Measurements from ENCODE around the gene TNS3. TPM values are rescaled to one million over a fixed set of nuclear protein-coding genes. Genes with fewer than 3 reads are reported as not detected.

Gene TNS3
- total and polyA plus RNA-seq, 10 donors, result 17.7 to 247 (median 147) TPM

DNA sequence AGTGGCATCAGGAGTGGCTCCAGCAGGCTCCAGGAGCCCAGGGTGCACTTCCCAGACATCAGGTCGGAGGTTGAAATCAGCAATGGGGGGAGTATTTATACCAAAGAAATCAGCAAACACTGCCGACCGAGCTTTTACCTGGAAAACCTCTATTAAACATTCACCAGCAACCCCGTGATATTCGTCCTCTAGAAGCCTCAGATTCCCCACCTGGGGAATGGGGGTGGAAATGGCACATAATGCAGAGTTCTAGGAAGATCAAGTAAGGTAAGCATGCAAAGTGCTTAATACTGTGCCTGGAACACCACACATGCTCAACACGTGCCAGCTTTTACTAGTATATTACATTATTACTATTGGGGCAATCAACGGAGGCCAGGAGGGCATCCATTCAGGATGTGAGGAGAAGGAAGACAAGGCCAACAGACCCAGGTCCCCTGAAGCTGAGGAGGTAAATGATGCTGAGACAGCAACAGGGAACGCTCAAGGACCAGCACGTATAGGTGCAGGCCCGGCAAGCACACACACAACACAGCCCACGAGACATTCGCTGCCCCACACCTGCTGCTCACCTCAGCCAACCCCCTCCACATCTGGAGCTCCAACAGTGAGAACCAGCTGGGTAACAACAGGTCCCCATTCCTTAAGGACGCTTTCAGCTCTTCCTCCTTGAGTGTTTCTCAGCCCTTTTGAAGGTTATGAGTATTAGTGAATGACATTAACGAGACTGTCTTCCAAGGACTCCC is 125.5 kb downstream of the TNS3 start:
- H3K36me3 ChIP-seq, result peaks cover 0 to 7% (median 0%) of the 10 kb centered on the region in 6 donors
- H3K4me3 ChIP-seq, result no peak overlapping the region
- no peak for TF ChIP-seq POLR2A (IDR thresholded peaks at IDR 0.05)
- no peak for TF ChIP-seq POLR2AphosphoS5 (IDR thresholded peaks at IDR 0.05)
- TF ChIP-seq, protein P1, sequence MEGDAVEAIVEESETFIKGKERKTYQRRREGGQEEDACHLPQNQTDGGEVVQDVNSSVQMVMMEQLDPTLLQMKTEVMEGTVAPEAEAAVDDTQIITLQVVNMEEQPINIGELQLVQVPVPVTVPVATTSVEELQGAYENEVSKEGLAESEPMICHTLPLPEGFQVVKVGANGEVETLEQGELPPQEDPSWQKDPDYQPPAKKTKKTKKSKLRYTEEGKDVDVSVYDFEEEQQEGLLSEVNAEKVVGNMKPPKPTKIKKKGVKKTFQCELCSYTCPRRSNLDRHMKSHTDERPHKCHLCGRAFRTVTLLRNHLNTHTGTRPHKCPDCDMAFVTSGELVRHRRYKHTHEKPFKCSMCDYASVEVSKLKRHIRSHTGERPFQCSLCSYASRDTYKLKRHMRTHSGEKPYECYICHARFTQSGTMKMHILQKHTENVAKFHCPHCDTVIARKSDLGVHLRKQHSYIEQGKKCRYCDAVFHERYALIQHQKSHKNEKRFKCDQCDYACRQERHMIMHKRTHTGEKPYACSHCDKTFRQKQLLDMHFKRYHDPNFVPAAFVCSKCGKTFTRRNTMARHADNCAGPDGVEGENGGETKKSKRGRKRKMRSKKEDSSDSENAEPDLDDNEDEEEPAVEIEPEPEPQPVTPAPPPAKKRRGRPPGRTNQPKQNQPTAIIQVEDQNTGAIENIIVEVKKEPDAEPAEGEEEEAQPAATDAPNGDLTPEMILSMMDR (IDR thresholded peaks at IDR 0.05 in 8 of 11, conservative IDR thresholded peaks at IDR 0.05 in 3 of 11), result no peak
- peaks cover 26 to 77% (median 50%) of the 10 kb centered on the region in 6 donors for H3K4me1 ChIP-seq
- DNase-seq, result no peak
- H3K27ac ChIP-seq, result no peak overlapping the region
- intact Hi-C loops (cut with DNase I; ENCODE audit: low total_unique reads), result loop anchor here (10.0 kb wide), 1 partner anchor 118 kb away; no protein-coding TSS in a partner anchor
- H3K27me3 ChIP-seq (replicated peaks in 1 of 7), result no peaks in the 10 kb centered on the region
- 84 to 93% (median 90%) methylated on average over 13 to 14 of the region's 14 CpGs for WGBS, 5 donors
- H3K9me3 ChIP-seq, result no peaks in the 10 kb centered on the region

DNA sequence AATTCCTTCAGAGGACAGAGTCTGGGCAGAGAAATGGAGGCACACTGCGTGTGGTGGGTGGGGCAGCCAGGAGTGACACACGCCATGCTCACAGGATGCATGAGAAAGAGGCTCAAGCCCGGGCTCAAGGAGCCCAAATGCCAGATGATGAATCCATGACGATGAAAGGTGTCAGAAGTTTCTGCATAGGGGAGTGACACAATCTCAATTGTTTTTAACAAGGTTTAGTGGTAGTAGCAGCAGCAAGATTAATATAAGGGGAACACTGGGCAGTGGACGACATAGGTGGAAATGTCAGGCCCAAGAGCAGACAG is 126.1 kb downstream of the TNS3 start:
- H3K27ac ChIP-seq, result peak overlapping the region in 2 of 8 donors; percentile 70 to 86
- WGBS, 5 donors, result 85 to 95% (median 93%) methylated on average over 5 of the region's 5 CpGs
- H3K4me1 ChIP-seq, result peaks cover 24 to 73% (median 50%) of the 10 kb centered on the region in 6 donors
- intact Hi-C loops (cut with DNase I; ENCODE audit: low total_unique reads), result loop anchor here (10.0 kb wide), 1 partner anchor 119 kb away; no protein-coding TSS in a partner anchor
- no peaks in the 10 kb centered on the region for H3K27me3 ChIP-seq (replicated peaks in 1 of 7)
- H3K4me3 ChIP-seq, result no peak overlapping the region
- no peak for DNase-seq
- TF ChIP-seq, protein P1 (IDR thresholded peaks at IDR 0.05 in 8 of 11, conservative IDR thresholded peaks at IDR 0.05 in 3 of 11), result no peak
- TF ChIP-seq POLR2AphosphoS5 (IDR thresholded peaks at IDR 0.05) (no peak), POLR2A (IDR thresholded peaks at IDR 0.05) (no peak)
- H3K36me3 ChIP-seq, result peaks cover 0 to 10% (median 0%) of the 10 kb centered on the region in 6 donors
- no peaks in the 10 kb centered on the region for H3K9me3 ChIP-seq

DNA sequence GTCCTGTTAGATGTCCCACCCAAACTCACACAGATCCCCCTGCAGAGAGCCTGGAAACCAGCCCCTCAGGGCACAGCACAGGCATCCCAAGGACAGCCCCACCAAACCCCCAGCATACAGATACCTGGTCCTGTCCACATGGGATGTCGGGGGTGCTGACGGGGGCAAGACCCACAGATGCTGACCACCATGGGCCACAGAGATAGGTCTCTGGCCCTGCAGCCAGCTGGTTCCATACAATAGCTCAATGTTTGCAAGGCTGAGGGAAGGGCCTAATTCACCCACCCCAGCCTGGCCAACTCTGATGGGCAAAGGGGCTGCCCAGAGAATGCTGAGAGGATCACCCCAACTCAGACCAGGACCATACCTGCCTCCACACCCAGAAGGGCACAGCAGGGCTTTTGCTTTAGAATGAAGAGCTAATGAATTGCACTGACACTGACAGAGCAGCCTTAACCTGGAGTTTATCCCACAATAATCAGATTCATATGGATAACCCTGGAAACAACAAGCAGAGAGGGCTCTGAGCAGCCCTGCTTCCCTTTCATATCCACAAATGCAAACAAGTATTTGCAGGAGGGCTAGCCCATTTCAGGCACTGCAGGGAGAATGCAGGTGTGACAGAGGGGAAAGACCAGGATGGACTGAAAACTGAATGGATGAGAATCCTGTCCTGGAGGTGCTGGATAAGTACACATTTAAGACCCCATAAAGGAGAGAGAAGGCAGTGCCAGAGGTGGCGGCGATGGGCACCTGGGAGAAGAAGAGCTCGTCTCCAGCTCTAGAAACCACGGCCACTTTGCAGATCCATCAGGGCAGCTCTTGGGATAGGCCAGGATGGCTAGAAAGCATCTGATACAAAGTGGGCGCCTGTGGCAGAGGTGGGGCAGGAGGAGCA is 126.7 kb downstream of the TNS3 start:
- TF ChIP-seq, protein P1 (IDR thresholded peaks at IDR 0.05 in 8 of 11, conservative IDR thresholded peaks at IDR 0.05 in 3 of 11), result no peak
- no peak for TF ChIP-seq POLR2AphosphoS5 (IDR thresholded peaks at IDR 0.05)
- TF ChIP-seq POLR2A (IDR thresholded peaks at IDR 0.05), result no peak
- no peaks in the 10 kb centered on the region for H3K27me3 ChIP-seq (replicated peaks in 1 of 7)
- DNase-seq, result no peak
- H3K4me3 ChIP-seq, result no peak overlapping the region
- peak overlapping the region in 5 of 8 donors; percentile 70 to 86 (median 82) for H3K27ac ChIP-seq
- 94 to 98% (median 95%) methylated on average over 5 to 7 of the region's 7 CpGs for WGBS, 5 donors
- intact Hi-C loops (cut with DNase I; ENCODE audit: low total_unique reads), result loop anchor here (10.0 kb wide), 1 partner anchor 120 kb away; no protein-coding TSS in a partner anchor
- peaks cover 0 to 10% (median 0%) of the 10 kb centered on the region in 6 donors for H3K36me3 ChIP-seq
- no peaks in the 10 kb centered on the region for H3K9me3 ChIP-seq
- H3K4me1 ChIP-seq, result peaks cover 24 to 67% (median 50%) of the 10 kb centered on the region in 6 donors

Measured in spleen (tissue), 11 donors.